Glomerular visceral epithelial cell (primary cell): ENCODE data around the gene B3GNT9.
A peak's percentile ranks its signal among the peaks of the same experiment; 100 is the strongest.

Experiments
- DNase-seq: peaks from one replicate; pipeline ENCODE4 v3.0.0-alpha.2; 2016; ENCODE audit errors: extremely low spot score

B3GNT9 gene

GRCh38 chr16:67112591-67113399 is 38.0 kb downstream of the B3GNT9 start:
- no peak for DNase-seq

DNA sequence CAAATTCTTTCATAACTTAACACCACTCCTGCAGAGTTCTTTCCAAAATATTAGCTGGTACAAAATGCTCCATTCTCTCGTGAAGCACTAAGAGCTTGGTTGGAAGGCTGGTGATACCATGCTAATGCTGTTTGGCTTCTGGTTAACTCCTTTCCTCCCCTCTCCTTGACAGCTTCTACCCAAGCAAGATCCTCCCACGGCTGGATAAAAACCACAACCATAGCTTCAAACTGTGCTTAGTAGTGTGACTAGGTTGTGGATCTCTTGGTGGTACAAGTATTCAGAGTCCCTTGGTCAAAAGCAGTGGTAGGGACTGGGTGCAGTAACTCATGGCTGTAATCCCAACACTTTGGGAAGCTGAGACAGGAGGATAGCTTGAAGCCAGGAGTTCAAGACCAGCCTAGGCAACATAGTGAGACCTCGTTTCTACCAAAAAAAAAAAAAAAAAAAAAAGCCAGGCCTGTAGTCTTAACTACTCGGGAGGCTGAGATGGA is 38.8 kb downstream of the B3GNT9 start:
- no peak for DNase-seq

GRCh38 chr16:67109407-67110135 is 41.2 kb downstream of the B3GNT9 start, which contains the start of gene PHAF1:
Gene PHAF1, plus strand, starts transcription at chr16:67109941. Its CDS starts 235 bp downstream, at chr16:67110176.
- peak; percentile 88 for DNase-seq

- DNase-seq = no peak
Measured at GRCh38 chr16:67108931-67109406, 41.8 kb downstream of the B3GNT9 start.

DNA sequence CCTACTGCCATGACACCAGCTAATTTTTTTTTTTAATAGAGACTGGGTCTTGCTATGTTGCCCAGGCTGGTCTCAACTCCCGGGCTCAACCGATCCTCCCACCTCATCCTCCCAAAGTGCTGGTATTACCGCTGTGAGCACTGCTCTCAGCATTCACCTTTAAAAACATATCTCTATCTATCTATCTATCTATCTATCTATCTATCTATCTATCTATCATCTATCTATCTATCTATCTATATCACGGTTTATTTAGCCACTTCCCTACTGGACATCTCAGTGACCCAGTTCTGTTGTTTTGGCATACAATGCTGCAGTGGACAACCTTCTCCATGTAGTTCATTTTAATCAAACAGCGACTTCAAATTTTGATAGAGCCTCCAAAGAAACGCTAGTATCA is 42.3 kb downstream of the B3GNT9 start:
- DNase-seq = no peak

- no peak for DNase-seq
Measured at GRCh38 chr16:67105881-67106280, 44.9 kb downstream of the B3GNT9 start.

GRCh38 chr16:67105246-67105645 is 45.6 kb downstream of the B3GNT9 start:
- no peak for DNase-seq

GRCh38 chr16:67104845-67105244 is 46.0 kb downstream of the B3GNT9 start:
- DNase-seq = no peak

GRCh38 chr16:67104061-67104460 is 46.7 kb downstream of the B3GNT9 start:
- DNase-seq = peak; percentile 37

DNA sequence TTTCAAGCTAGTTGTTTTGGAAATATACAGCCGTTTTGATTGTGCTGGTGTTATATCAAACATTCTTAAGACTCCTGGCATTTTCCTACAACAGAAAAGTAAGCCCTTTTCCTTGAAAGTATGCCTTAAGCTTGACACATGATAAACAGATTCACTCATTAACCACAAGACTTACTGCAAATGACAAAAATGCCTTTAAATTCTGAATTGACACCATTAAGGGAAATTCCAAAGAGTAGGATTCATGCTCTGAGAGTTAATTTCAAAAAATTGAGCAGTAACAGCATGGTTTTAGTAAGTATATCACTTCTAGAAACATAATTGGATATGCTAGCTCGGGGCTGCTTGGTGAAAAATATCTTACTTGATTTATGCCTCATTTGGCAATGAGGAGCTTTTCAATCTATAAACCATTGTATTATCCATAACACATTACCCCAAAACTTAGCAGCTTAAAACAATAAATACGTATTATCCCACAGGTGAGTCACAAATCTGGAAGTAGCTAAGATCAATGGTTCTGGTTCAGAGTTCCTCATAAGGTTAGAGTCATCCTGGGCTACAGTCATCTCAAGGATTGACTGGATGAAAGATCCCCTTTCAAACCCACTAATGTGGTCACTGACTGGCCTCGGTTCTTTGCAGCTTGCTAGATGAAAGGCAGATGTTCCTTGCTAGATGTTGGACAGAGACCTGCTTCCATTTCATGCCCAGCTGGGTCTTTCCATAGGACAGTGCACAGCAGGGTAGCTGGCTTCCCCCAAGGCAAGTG is 49.3 kb downstream of the B3GNT9 start:
- peak; percentile 53 for DNase-seq

DNA sequence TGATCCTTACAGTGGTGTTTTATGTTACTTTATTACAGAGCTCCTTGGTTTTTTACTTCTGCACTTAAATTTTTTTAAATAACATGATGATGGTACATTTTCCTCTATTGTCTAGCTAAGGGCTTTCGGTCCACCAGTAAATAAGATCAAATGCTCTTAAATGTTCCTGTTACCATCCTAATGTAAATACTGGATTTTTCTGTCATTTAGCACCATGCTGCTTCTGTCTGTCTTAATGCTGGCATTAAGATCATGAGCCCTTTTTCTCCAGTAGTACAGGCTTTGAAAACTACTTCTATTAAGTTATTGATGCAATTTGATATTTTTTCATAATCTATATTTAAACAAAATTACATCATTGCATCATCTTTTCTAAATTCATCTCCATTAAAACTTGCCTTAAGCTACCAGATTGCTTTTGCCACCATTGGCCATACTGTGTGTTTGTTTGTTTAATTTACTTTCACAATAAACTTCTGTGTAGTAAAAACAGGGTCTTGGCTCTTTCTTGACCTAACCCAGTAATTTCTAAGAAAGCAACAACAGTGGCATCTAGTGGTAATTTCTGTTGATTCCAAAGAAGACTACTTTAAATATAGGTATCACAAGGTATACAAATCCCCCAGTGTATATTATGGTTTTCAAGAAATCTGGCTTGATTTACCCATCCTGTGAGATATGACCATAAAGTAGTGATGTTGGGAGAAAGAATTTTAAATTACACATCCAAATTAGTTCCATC is 50.1 kb downstream of the B3GNT9 start:
- DNase-seq = peak; percentile 22

GRCh38 chr16:67098599-67098998 is 52.2 kb downstream of the B3GNT9 start:
- DNase-seq = no peak
